Measurements from ENCODE around the gene HRH1. TPM values are rescaled to one million over a fixed set of nuclear protein-coding genes. Genes with fewer than 3 reads are reported as not detected.

HRH1 gene
- total RNA-seq, 1 experiment from 2014 or later, result 4.6 TPM

DNA sequence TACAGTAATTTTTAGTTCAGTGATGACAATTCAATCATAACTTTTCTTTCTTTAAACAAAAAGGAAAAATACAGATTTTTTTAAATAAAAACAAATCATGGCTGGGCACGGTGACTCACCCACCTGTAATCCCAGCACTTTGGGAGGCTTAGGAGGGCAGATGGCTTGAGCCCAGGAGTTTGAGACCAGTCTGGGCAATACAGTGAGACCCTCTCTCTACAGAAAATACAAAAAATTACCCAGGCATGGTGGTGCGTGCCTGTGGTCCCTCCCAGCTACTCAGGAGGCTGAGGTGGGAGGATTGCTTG is 92.3 kb downstream of the HRH1 start:
- Histone ChIP-seq H3K36me3 (ENCODE audit: control insufficient read depth, insufficient read depth, low read length) (no peaks in the 10 kb centered on the region), H3K4me3 (ENCODE audit: low read depth in 2 of 2, low read length in 2 of 2) (no peak overlapping the region), H3K27me3 (ENCODE audit: control insufficient read depth, insufficient read depth, low read length) (no peaks in the 10 kb centered on the region), H3K4me1 (ENCODE audit: control insufficient read depth, insufficient read depth, low read length) (peaks cover 4% of the 10 kb centered on the region; the same call in 1 of the 2 replicates), H3K9me3 (ENCODE audit: control insufficient read depth, insufficient read depth, low read depth, low read length) (no peaks in the 10 kb centered on the region), H3K27ac (ENCODE audit: low read length) (no peak overlapping the region)
- ATAC-seq (no peak), DNase-seq (ENCODE audit: low read depth, low spot score) (no peak)
- CTCF ChIA-PET, result no interaction called here
- no TSS peak for BruUV-seq (replicated peaks)
- POLR2A ChIA-PET, result interaction anchor here (0.6 kb wide), 1 partner anchor 9 kb away, joined by 3 read pairs; no protein-coding TSS in a partner anchor
- no peak for TF ChIP-seq POLR2AphosphoS5 (IDR thresholded peaks at IDR 0.05; ENCODE audit: low read depth, low read length)
- TF ChIP-seq, protein P1, sequence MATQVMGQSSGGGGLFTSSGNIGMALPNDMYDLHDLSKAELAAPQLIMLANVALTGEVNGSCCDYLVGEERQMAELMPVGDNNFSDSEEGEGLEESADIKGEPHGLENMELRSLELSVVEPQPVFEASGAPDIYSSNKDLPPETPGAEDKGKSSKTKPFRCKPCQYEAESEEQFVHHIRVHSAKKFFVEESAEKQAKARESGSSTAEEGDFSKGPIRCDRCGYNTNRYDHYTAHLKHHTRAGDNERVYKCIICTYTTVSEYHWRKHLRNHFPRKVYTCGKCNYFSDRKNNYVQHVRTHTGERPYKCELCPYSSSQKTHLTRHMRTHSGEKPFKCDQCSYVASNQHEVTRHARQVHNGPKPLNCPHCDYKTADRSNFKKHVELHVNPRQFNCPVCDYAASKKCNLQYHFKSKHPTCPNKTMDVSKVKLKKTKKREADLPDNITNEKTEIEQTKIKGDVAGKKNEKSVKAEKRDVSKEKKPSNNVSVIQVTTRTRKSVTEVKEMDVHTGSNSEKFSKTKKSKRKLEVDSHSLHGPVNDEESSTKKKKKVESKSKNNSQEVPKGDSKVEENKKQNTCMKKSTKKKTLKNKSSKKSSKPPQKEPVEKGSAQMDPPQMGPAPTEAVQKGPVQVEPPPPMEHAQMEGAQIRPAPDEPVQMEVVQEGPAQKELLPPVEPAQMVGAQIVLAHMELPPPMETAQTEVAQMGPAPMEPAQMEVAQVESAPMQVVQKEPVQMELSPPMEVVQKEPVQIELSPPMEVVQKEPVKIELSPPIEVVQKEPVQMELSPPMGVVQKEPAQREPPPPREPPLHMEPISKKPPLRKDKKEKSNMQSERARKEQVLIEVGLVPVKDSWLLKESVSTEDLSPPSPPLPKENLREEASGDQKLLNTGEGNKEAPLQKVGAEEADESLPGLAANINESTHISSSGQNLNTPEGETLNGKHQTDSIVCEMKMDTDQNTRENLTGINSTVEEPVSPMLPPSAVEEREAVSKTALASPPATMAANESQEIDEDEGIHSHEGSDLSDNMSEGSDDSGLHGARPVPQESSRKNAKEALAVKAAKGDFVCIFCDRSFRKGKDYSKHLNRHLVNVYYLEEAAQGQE (IDR thresholded peaks at IDR 0.05; ENCODE audit: insufficient read depth in 1 of 2, low read depth in 2 of 2, low read length in 1 of 2), result no peak
- TF ChIP-seq TCF7L2 (IDR thresholded peaks at IDR 0.05; ENCODE audit: low read depth, low read length), result no peak
- TF ChIP-seq, protein P2, sequence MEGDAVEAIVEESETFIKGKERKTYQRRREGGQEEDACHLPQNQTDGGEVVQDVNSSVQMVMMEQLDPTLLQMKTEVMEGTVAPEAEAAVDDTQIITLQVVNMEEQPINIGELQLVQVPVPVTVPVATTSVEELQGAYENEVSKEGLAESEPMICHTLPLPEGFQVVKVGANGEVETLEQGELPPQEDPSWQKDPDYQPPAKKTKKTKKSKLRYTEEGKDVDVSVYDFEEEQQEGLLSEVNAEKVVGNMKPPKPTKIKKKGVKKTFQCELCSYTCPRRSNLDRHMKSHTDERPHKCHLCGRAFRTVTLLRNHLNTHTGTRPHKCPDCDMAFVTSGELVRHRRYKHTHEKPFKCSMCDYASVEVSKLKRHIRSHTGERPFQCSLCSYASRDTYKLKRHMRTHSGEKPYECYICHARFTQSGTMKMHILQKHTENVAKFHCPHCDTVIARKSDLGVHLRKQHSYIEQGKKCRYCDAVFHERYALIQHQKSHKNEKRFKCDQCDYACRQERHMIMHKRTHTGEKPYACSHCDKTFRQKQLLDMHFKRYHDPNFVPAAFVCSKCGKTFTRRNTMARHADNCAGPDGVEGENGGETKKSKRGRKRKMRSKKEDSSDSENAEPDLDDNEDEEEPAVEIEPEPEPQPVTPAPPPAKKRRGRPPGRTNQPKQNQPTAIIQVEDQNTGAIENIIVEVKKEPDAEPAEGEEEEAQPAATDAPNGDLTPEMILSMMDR (IDR thresholded peaks at IDR 0.05), result no peak
- no peak for TF ChIP-seq SIN3A (IDR thresholded peaks at IDR 0.05; ENCODE audit: borderline replicate concordance, insufficient read depth, low read depth, low read length)
- in situ Hi-C loops (cut with HindIII; ENCODE audit: low pct_unique_long_range_greater_than_20kb, low sequenced_read_pairs) (no loop called here), intact Hi-C loops (cut with micrococcal nuclease; ENCODE audit: unreplicated experiment) (no loop called here)

DNA sequence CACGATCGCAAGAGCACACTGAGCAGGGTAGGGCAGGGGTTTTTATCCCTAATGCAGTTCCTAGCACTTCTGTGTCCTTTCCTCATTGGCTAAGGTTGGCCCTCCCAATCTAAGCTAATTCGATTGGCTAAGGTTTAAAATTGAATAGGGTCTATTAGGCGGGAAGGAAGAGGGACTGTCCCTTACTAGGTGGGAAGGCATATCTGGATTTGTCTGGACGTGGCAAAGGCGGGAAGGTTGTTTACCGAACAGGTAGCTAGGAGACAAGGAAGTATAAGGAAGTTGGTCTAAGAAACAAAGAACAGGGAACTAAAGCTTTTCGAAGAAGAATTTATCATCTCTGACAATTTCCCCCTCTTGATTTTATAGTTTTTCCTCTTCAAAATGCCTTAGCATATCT is 93.1 kb downstream of the HRH1 start:
- H3K36me3 ChIP-seq (ENCODE audit: control insufficient read depth, insufficient read depth, low read length), result no peaks in the 10 kb centered on the region
- no peaks in the 10 kb centered on the region for H3K27me3 ChIP-seq (ENCODE audit: control insufficient read depth, insufficient read depth, low read length)
- H3K9me3 ChIP-seq (ENCODE audit: control insufficient read depth, insufficient read depth, low read depth, low read length), result no peaks in the 10 kb centered on the region
- intact Hi-C loops (cut with micrococcal nuclease; ENCODE audit: unreplicated experiment), result no loop called here
- CTCF ChIA-PET, result interaction anchor here (0.7 kb wide), 1 partner anchor 210 kb away, joined by 4 read pairs; no protein-coding TSS in a partner anchor
- ATAC-seq (no peak), DNase-seq (ENCODE audit: low read depth, low spot score) (no peak)
- TF ChIP-seq, protein P2 (IDR thresholded peaks at IDR 0.05), result no peak
- TF ChIP-seq SIN3A (IDR thresholded peaks at IDR 0.05; ENCODE audit: borderline replicate concordance, insufficient read depth, low read depth, low read length) (no peak), POLR2AphosphoS5 (IDR thresholded peaks at IDR 0.05; ENCODE audit: low read depth, low read length) (no peak), TCF7L2 (IDR thresholded peaks at IDR 0.05; ENCODE audit: low read depth, low read length) (no peak)
- TF ChIP-seq, protein P1 (IDR thresholded peaks at IDR 0.05; ENCODE audit: insufficient read depth in 1 of 2, low read depth in 2 of 2, low read length in 1 of 2), result no peak
- no TSS peak for BruUV-seq (replicated peaks)
- POLR2A ChIA-PET, result no interaction called here
- in situ Hi-C loops (cut with HindIII; ENCODE audit: low pct_unique_long_range_greater_than_20kb, low sequenced_read_pairs), result no loop called here
- H3K4me3 ChIP-seq (ENCODE audit: low read depth in 2 of 2, low read length in 2 of 2), result no peak overlapping the region
- peaks cover 4% of the 10 kb centered on the region; the same call in 1 of the 2 replicates for H3K4me1 ChIP-seq (ENCODE audit: control insufficient read depth, insufficient read depth, low read length)
- H3K27ac ChIP-seq (ENCODE audit: low read length), result no peak overlapping the region

Data from Panc1 (cell line).